Left ventricle myocardium inferior (tissue), 1 donor: Measurements from ENCODE around the gene LRRC56. TPM values are rescaled to one million over a fixed set of nuclear protein-coding genes. Genes with fewer than 3 reads are reported as not detected.

Experiments used
- DNase-seq: peaks from one replicate; pipeline ENCODE4 v3.0.0-alpha.2; 2020
- H3K27ac ChIP-seq: fragments of 200-600 bp; replicated peaks from 2 replicates; pipeline ENCODE4 v1.8.0; 2021
- H3K27me3 ChIP-seq: fragments of 200-600 bp; 2 replicates; pipeline ENCODE4 v1.8.0; 2021; ENCODE audit warnings: low read depth
- H3K36me3 ChIP-seq: fragments of 200-600 bp; 2 replicates; pipeline ENCODE4 v1.8.0; 2021
- H3K4me1 ChIP-seq: fragments of 200-600 bp; 2 replicates; pipeline ENCODE4 v1.8.0; 2021
- H3K4me3 ChIP-seq: fragments of 200-600 bp; 2 replicates; pipeline ENCODE4 v1.8.0; 2021; ENCODE audit warnings: mild to moderate bottlenecking, moderate library complexity
- H3K9me3 ChIP-seq: fragments of 200-600 bp; replicated peaks from 2 replicates; pipeline ENCODE4 v1.8.0; 2021
- intact Hi-C: fragments of 100-400 bp; cut with micrococcal nuclease; formaldehyde crosslinking; loops from one replicate; pipeline ENCODE4 v1.11.0; 2022
- total RNA-seq: library from RNA; stranded (reverse); fragmentation: NEBNext Ultra II Directional; extraction: Animal tissue kit (Norgen Biotek cat#: 25700); gene quantifications from one replicate; pipeline ENCODE4 v1.2.1, GENCODE V29; 2021
- TF ChIP-seq, protein P1 (sequence below): fragments of 200-600 bp; IDR thresholded peaks from 2 replicates; pipeline ENCODE4 v1.8.0; 2021; ENCODE audit warnings: antibody characterized with exemption, mild to moderate bottlenecking, borderline replicate concordance
- donor health status: DM: no; HTN: yes; CAD: no; lungs with severe emphysema.

Gene LRRC56
- total RNA-seq, 1 donor from 2014 or later: 0.25 TPM

DNA sequence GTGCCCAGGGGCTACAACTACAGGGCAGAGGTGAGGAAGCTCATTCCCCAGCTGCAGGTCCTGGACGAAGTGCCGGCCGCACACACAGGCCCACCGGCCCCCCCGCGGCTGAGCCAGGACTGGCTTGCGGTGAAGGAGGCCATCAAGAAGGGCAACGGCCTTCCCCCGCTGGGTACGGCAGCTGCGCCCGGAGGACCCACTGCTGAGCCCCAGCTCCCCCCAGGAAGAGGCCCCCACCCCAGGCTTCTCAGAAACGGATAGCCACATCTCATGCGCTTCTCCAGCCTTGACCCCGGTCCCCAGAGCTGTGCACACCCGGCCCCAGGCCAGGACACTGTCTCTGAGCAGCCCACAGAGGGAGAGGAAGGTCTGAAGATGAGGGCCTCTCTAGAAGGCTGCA lies 13.8 kb downstream of the LRRC56 start:
- intact Hi-C loops: no loop called here
- H3K9me3 ChIP-seq: no peaks in the 10 kb centered on the region
- H3K27ac ChIP-seq: no peak overlapping the region
- DNase-seq: no peak
- no peaks in the 10 kb centered on the region for H3K36me3 ChIP-seq
- H3K4me1 ChIP-seq: peaks cover 18% of the 10 kb centered on the region
- no peak overlapping the region for H3K4me3 ChIP-seq
- H3K27me3 ChIP-seq: peaks cover 73% of the 10 kb centered on the region
- TF ChIP-seq, protein P1, sequence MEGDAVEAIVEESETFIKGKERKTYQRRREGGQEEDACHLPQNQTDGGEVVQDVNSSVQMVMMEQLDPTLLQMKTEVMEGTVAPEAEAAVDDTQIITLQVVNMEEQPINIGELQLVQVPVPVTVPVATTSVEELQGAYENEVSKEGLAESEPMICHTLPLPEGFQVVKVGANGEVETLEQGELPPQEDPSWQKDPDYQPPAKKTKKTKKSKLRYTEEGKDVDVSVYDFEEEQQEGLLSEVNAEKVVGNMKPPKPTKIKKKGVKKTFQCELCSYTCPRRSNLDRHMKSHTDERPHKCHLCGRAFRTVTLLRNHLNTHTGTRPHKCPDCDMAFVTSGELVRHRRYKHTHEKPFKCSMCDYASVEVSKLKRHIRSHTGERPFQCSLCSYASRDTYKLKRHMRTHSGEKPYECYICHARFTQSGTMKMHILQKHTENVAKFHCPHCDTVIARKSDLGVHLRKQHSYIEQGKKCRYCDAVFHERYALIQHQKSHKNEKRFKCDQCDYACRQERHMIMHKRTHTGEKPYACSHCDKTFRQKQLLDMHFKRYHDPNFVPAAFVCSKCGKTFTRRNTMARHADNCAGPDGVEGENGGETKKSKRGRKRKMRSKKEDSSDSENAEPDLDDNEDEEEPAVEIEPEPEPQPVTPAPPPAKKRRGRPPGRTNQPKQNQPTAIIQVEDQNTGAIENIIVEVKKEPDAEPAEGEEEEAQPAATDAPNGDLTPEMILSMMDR: no peak

- peaks cover 19% of the 10 kb centered on the region for H3K4me1 ChIP-seq
- H3K4me3 ChIP-seq: no peak overlapping the region
- no peaks in the 10 kb centered on the region for H3K36me3 ChIP-seq
- DNase-seq: no peak
- intact Hi-C loops: no loop called here
- no peak overlapping the region for H3K27ac ChIP-seq
- peaks cover 78% of the 10 kb centered on the region for H3K27me3 ChIP-seq
- H3K9me3 ChIP-seq: no peaks in the 10 kb centered on the region
- TF ChIP-seq, protein P1: no peak
Observed at GRCh38 chr11:551596-551995, 14.3 kb downstream of the LRRC56 start.

DNA sequence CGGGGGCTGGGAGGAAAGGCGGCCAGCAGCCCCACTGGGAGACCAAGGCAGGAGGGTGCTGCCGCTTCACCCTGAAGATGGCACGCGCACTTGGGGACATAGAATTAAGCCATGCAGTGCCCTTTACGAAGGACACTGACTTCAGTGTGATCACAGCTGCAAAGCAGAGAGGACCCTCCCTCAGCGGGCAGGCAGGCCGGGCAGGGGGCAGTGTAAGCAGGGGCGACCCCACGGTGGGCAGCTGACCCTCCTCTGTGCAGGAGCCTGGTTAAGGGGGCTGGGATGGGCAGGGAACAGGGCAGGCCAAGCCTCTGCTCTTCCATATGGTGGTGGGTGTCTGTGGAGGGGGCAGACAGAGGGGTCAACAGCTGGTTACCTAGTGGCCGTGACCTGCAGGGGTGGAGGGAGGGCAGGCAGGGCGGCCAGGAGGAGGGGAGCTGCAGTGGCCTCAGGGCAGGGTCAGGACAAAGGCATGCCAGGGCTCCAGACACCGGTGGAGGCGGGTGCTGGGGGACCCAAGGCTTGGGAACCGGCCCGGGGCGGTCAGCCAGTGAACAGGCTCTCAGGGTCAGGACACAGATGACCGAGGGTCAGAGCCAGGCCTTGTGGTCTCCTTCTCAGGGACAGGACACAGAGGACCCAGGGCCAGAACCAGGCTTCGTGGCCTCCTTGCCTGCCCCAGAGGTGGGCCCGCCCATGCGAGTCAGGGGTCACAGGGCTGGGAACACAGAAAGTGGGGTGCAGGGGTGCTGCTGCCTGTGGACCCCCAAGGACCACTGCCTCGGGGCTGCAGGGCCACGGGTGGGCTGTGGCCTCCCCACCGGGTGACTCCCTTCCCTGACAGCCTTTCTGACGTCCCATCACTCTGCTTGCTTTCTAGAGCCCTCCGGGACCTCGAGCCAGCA lies 16.0 kb downstream of the LRRC56 start:
- no peak for DNase-seq
- Histone ChIP-seq H3K4me3 (no peak overlapping the region), H3K4me1 (peaks cover 19% of the 10 kb centered on the region), H3K27ac (no peak overlapping the region), H3K9me3 (no peaks in the 10 kb centered on the region), H3K27me3 (peaks cover 95% of the 10 kb centered on the region), H3K36me3 (no peaks in the 10 kb centered on the region)
- intact Hi-C loops: no loop called here
- TF ChIP-seq, protein P1: no peak

DNA sequence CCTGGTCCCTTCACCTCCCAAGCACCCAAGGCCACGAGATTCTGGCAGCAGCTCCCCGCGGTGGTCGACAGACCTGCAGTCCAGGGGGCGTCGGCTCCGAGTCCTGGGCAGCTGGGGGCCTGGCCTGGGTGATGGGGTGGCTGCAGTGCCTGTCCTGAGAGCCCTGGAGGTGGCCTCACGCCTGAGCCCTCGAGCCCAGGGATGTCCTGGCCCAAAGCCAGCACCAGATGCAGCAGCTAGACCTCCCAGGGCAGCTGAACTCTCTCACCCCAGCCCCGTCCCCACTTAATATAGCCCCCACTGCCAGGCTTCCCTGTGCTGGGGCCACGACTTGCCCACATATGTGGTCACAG lies 16.6 kb downstream of the LRRC56 start:
- Histone ChIP-seq H3K9me3 (no peaks in the 10 kb centered on the region), H3K4me3 (no peak overlapping the region), H3K27ac (no peak overlapping the region), H3K4me1 (peaks cover 19% of the 10 kb centered on the region), H3K27me3 (peaks cover 99% of the 10 kb centered on the region), H3K36me3 (no peaks in the 10 kb centered on the region)
- TF ChIP-seq, protein P1: no peak
- intact Hi-C loops: no loop called here
- DNase-seq: no peak

- intact Hi-C loops: no loop called here
- TF ChIP-seq, protein P1: peak; percentile 69
- peak; percentile 43 for DNase-seq
Observed at GRCh38 chr11:554428-555226, 17.3 kb downstream of the LRRC56 start.

More at GRCh38 chr11:554428-555226, 17.3 kb downstream of the LRRC56 start:
- Histone ChIP-seq H3K4me3 (peak overlapping the region; percentile 52), H3K27ac (no peak overlapping the region), H3K4me1 (peaks cover 19% of the 10 kb centered on the region), H3K36me3 (no peaks in the 10 kb centered on the region), H3K27me3 (peaks cover 100% of the 10 kb centered on the region), H3K9me3 (no peaks in the 10 kb centered on the region)
